Retinal pigment epithelial cell (primary cell): ENCODE data around the gene SFSWAP.

Experiments used
- DNase-seq: peaks from one replicate; pipeline ENCODE4 v3.0.0-alpha.2; 2010; ENCODE audit warnings: low read depth
- H3K4me3 ChIP-seq: 2 replicates; pipeline ENCODE4 v1.5.1; 2011; ENCODE audit warnings: mild to moderate bottlenecking, low read length, control low read depth, moderate library complexity
- TF ChIP-seq, protein P1 (sequence below): conservative IDR thresholded peaks from 2 replicates; pipeline ENCODE4 v1.5.1; 2011; ENCODE audit warnings: low read depth, low read length, control low read depth, inconsistent platforms

SFSWAP gene

GRCh38 chr12:131751335-131751734 is 40.4 kb downstream of the SFSWAP start:
- no peak for DNase-seq
- H3K4me3 ChIP-seq = no peak overlapping the region

DNA sequence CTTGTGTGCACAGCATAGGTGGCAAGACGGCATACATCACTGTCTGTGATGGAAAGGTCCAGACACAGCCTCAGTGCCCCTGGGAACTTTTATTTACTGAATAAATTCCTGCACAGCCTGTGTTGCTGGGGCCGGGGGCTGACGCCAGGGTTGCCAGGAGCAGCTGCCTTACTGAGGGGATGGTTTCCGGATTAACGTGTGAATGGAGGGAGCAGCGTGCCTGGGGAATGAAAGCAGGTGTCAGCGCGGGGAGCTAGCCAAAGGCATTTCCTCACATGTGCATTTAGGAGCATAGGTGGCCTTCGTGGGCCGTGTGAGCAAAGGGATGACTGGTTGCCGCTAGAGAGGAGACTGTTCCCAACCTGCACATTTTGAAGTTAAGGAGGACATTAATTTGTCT is 41.6 kb downstream of the SFSWAP start:
- TF ChIP-seq, protein P1, sequence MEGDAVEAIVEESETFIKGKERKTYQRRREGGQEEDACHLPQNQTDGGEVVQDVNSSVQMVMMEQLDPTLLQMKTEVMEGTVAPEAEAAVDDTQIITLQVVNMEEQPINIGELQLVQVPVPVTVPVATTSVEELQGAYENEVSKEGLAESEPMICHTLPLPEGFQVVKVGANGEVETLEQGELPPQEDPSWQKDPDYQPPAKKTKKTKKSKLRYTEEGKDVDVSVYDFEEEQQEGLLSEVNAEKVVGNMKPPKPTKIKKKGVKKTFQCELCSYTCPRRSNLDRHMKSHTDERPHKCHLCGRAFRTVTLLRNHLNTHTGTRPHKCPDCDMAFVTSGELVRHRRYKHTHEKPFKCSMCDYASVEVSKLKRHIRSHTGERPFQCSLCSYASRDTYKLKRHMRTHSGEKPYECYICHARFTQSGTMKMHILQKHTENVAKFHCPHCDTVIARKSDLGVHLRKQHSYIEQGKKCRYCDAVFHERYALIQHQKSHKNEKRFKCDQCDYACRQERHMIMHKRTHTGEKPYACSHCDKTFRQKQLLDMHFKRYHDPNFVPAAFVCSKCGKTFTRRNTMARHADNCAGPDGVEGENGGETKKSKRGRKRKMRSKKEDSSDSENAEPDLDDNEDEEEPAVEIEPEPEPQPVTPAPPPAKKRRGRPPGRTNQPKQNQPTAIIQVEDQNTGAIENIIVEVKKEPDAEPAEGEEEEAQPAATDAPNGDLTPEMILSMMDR = no peak
- no peak overlapping the region for H3K4me3 ChIP-seq
- no peak for DNase-seq

More at GRCh38 chr12:131751335-131751734, 40.4 kb downstream of the SFSWAP start:
- TF ChIP-seq, protein P1 = no peak

DNA sequence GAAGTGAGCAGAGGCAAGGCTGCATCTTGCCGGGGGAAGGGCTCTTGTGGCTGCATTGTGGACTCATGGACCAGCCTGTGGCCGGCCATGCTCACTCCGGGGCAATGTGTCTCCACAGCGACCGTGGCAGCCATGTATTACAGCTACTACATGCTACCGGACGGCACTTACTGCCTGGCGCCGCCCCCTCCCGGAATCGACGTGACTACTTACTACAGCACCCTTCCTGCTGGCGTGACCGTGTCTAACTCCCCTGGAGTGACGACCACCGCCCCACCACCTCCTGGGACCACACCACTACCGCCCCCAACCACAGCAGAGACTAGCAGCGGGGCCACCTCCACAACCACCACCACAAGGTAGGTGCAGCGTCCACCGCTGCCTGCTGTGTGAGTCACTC is 42.1 kb downstream of the SFSWAP start:
- no peak overlapping the region for H3K4me3 ChIP-seq
- TF ChIP-seq, protein P1 = no peak
- DNase-seq = no peak

DNA sequence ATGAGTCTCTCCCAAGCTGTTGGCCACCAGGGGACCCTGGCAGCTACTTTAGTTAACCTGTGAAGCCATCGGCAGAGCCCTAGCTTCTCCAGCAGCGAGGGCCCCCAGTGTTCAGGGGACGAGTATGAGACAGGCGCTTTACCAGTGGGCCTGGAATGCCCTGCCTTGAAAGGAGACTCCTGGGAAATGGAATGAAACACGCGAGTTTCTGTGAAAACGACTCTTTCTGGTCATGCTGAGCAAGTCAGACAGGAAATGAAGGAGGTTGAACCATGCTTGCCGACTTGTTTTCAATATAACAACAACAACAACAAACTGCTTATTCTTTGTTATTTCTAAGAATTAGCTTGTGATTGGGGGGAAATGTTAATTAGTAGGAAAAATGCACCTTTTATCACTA is 42.9 kb downstream of the SFSWAP start:
- H3K4me3 ChIP-seq = no peak overlapping the region
- TF ChIP-seq, protein P1 = no peak
- DNase-seq = no peak

DNA sequence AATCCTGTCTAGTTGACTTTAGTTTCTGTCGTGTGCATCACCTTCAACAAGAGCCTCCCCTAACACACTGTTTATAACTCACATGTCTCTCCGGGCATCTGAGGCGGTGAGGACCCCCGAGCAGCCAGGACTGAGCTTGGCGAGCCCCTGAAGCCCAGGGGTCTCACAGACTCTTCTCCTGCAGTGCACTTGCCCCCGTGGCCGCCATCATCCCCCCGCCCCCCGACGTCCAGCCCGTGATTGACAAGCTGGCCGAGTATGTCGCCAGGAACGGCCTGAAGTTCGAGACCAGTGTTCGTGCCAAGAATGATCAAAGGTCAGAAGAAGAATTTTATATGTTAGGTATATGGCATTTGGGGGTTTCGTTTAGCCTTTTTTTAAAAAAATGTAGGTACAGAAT is 43.3 kb downstream of the SFSWAP start:
- H3K4me3 ChIP-seq = no peak overlapping the region
- DNase-seq = no peak
- TF ChIP-seq, protein P1 = no peak

DNA sequence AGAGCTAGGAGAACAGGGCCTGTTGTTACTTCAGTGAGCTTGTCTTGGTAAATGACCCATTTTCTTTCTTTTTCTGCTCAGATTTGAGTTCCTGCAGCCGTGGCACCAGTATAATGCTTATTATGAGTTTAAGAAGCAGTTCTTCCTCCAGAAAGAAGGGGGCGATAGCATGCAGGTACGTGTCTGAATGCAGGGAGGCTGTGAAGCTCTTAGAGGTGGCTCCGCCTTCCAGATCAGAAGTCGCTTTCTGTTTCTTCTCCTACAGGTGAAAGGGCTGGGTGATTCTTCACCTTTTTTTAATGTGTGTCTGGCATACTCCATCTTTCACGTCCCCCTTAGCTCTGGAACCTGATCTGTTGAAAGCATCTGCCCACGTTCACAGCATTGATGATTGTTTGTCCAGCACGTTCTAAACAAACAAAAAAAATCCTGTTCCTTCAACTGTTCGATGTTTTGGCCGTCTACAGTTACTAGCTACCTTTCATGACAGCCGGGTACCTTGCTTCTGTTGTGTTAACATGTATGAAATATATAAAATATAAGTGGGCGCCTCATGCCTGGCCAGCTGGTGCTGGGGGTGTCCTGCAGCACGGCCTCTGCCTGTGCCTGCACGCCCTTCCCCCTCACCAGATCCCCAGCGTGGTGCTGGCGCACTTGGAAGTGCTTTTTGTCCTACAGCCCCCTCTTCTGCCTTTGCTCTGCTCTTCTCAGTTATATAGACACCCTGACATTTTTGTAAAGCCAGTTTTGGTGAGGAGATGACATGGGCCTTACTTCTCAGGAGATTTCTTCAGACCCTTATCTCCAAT is 44.6 kb downstream of the SFSWAP start:
- TF ChIP-seq, protein P1 = peak; percentile 51
- no peak overlapping the region for H3K4me3 ChIP-seq
- no peak for DNase-seq

DNA sequence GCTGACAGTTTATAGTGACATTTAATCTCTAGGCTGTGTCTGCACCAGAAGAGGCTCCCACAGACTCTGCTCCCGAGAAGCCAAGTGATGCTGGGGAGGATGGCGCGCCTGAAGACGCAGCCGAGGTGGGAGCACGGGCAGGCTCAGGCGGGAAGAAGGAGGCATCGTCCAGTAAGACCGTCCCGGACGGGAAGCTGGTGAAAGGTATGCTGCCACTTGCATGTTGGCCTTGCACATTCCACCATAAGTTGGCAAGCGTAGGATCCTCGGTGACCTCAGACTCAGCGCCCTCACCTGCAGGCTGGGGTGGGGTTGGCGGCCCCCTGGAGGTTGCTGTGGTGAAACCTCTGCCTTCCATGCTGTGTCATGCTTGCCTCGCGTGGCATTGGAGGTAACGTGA is 45.6 kb downstream of the SFSWAP start:
- DNase-seq = no peak
- no peak overlapping the region for H3K4me3 ChIP-seq
- TF ChIP-seq, protein P1 = no peak
